Measurements from ENCODE around the gene QPRT.

DNA sequence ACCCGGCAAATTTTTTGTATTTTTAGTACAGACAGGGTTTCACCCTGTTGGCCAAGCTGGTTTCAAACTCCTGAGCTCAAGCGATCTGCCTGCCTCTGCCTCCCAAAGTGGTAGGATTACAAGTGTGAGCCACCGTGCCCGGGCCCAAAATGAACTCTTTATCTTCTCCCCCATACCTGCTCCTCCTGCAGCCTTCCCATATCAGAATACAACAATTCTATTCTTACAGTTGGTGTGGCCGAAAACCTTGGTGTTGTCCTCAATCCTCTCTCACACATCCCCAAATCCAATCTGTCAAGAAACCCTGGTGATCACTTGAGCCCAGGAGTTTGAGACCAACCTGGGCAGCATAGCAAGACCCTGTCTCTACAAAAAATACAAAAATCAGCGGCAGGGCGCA, 35.4 kb upstream of the QPRT start:
- no peak for TF ChIP-seq POLR2AphosphoS5 (IDR thresholded peaks at IDR 0.05; ENCODE audit: low read depth, low read length)
- no peak for TF ChIP-seq POLR2A (IDR thresholded peaks at IDR 0.05; ENCODE audit: low read depth, low read length)
- no peak for TF ChIP-seq TAF1 (IDR thresholded peaks at IDR 0.05; ENCODE audit: borderline replicate concordance, low read depth, low read length)
